MG63 (cell line): ENCODE data around the gene ARID5A. TPM values are rescaled to one million over a fixed set of nuclear protein-coding genes. Genes with fewer than 3 reads are reported as not detected.

Experiments
- DNase-seq: peaks from one replicate; pipeline ENCODE4 v3.0.0-alpha.2; 2020
- H3K27me3 ChIP-seq: fragments of 250-450 bp; sonication (Bioruptor Pico); 2 replicates; pipeline ENCODE4 v1.5.1; 2020; ENCODE audit warnings: mild to moderate bottlenecking, moderate library complexity
- H3K36me3 ChIP-seq: fragments of 250-450 bp; sonication (Bioruptor Pico); 2 replicates; pipeline ENCODE4 v1.5.1; 2020; ENCODE audit warnings: mild to moderate bottlenecking, moderate library complexity
- H3K4me3 ChIP-seq: fragments of 250-450 bp; sonication (Bioruptor Pico); 2 replicates; pipeline ENCODE4 v1.5.1; 2020; ENCODE audit warnings: mild to moderate bottlenecking, moderate library complexity
- H3K9me3 ChIP-seq: fragments of 250-450 bp; sonication (Bioruptor Pico); 2 replicates; pipeline ENCODE4 v1.5.1; 2020; ENCODE audit warnings: mild to moderate bottlenecking, moderate library complexity
- total RNA-seq: library from RNA; depleted of rRNA; stranded (reverse); fragments of >200 nt; shearing (Covaris generic); gene quantifications from 2 replicates; pipeline ENCODE4 v1.2.3, GENCODE V29; 2014; ENCODE audit warnings: low replicate concordance

The ARID5A gene
- total RNA-seq, 1 experiment from 2014 or later, result 5.3 TPM

GRCh38 chr2:96503637-96504243 lies 32.8 kb upstream of the ARID5A start:
- Histone ChIP-seq H3K4me3 (no peak overlapping the region), H3K9me3 (no peaks in the 10 kb centered on the region), H3K36me3 (no peaks in the 10 kb centered on the region), H3K27me3 (no peaks in the 10 kb centered on the region)
- DNase-seq, result no peak

- peak; percentile 43 for DNase-seq
- Histone ChIP-seq H3K27me3 (no peaks in the 10 kb centered on the region), H3K4me3 (no peak within 1 kb of the TSS), H3K9me3 (no peaks in the 10 kb centered on the region), H3K36me3 (no peaks in the 10 kb centered on the region)
These were observed 31.2 kb upstream of the ARID5A start, which contains the start of gene NEURL3 for GRCh38 chr2:96505231-96505889. NEURL3 (minus strand) TSS chr2:96505357; CDS start chr2:96505286, 71 bp downstream.

- no peaks in the 10 kb centered on the region for H3K27me3 ChIP-seq
- no peak for DNase-seq
- H3K9me3 ChIP-seq, result no peaks in the 10 kb centered on the region
- no peak overlapping the region for H3K4me3 ChIP-seq
- H3K36me3 ChIP-seq, result no peaks in the 10 kb centered on the region
These were observed 30.3 kb upstream of the ARID5A start for GRCh38 chr2:96506016-96506906.

GRCh38 chr2:96506907-96507240 lies 29.7 kb upstream of the ARID5A start:
- Histone ChIP-seq H3K36me3 (no peaks in the 10 kb centered on the region), H3K27me3 (no peaks in the 10 kb centered on the region), H3K9me3 (no peaks in the 10 kb centered on the region), H3K4me3 (no peak overlapping the region)
- no peak for DNase-seq

GRCh38 chr2:96507957-96508520 lies 28.5 kb upstream of the ARID5A start:
- no peaks in the 10 kb centered on the region for H3K9me3 ChIP-seq
- DNase-seq, result peak; percentile 57
- no peak overlapping the region for H3K4me3 ChIP-seq
- H3K27me3 ChIP-seq, result no peaks in the 10 kb centered on the region
- H3K36me3 ChIP-seq, result no peaks in the 10 kb centered on the region

- Histone ChIP-seq H3K36me3 (no peaks in the 10 kb centered on the region), H3K9me3 (no peaks in the 10 kb centered on the region), H3K27me3 (no peaks in the 10 kb centered on the region), H3K4me3 (no peak overlapping the region)
- no peak for DNase-seq
These were observed 27.9 kb upstream of the ARID5A start for GRCh38 chr2:96508521-96509113.

GRCh38 chr2:96509114-96509846 lies 27.3 kb upstream of the ARID5A start:
- H3K36me3 ChIP-seq, result no peaks in the 10 kb centered on the region
- DNase-seq, result peak; percentile 82
- H3K9me3 ChIP-seq, result no peaks in the 10 kb centered on the region
- no peaks in the 10 kb centered on the region for H3K27me3 ChIP-seq
- no peak overlapping the region for H3K4me3 ChIP-seq

- DNase-seq, result no peak
- Histone ChIP-seq H3K36me3 (no peaks in the 10 kb centered on the region), H3K4me3 (no peak overlapping the region), H3K9me3 (no peaks in the 10 kb centered on the region), H3K27me3 (no peaks in the 10 kb centered on the region)
These were observed 26.7 kb upstream of the ARID5A start for GRCh38 chr2:96509847-96510230.

- no peaks in the 10 kb centered on the region for H3K27me3 ChIP-seq
- H3K4me3 ChIP-seq, result no peak overlapping the region
- H3K9me3 ChIP-seq, result no peaks in the 10 kb centered on the region
- no peaks in the 10 kb centered on the region for H3K36me3 ChIP-seq
- DNase-seq, result no peak
These were observed 25.5 kb upstream of the ARID5A start for GRCh38 chr2:96510931-96511595.

GRCh38 chr2:96511851-96512250 lies 24.7 kb upstream of the ARID5A start:
- no peaks in the 10 kb centered on the region for H3K36me3 ChIP-seq
- H3K4me3 ChIP-seq, result no peak overlapping the region
- H3K27me3 ChIP-seq, result no peaks in the 10 kb centered on the region
- DNase-seq, result no peak
- peaks cover 5% of the 10 kb centered on the region; the same call in 1 of the 2 replicates for H3K9me3 ChIP-seq

- H3K36me3 ChIP-seq, result no peaks in the 10 kb centered on the region
- peaks cover 10% of the 10 kb centered on the region for H3K9me3 ChIP-seq
- no peak overlapping the region for H3K4me3 ChIP-seq
- no peak for DNase-seq
- no peaks in the 10 kb centered on the region for H3K27me3 ChIP-seq
These were observed 24.2 kb upstream of the ARID5A start for GRCh38 chr2:96512341-96512740.

- Histone ChIP-seq H3K4me3 (no peak overlapping the region), H3K27me3 (no peaks in the 10 kb centered on the region), H3K36me3 (no peaks in the 10 kb centered on the region), H3K9me3 (peaks cover 12% of the 10 kb centered on the region)
- DNase-seq, result no peak
These were observed 22.0 kb upstream of the ARID5A start for GRCh38 chr2:96514521-96514920.

GRCh38 chr2:96517079-96517478 lies 19.5 kb upstream of the ARID5A start:
- H3K4me3 ChIP-seq, result no peak overlapping the region
- DNase-seq, result no peak
- peaks cover 19% of the 10 kb centered on the region for H3K9me3 ChIP-seq

GRCh38 chr2:96520231-96520630 lies 16.3 kb upstream of the ARID5A start:
- H3K36me3 ChIP-seq, result no peaks in the 10 kb centered on the region
- no peak overlapping the region for H3K4me3 ChIP-seq
- no peaks in the 10 kb centered on the region for H3K27me3 ChIP-seq
- peaks cover 19% of the 10 kb centered on the region for H3K9me3 ChIP-seq
- no peak for DNase-seq

More at GRCh38 chr2:96517079-96517478, 19.5 kb upstream of the ARID5A start:
- Histone ChIP-seq H3K36me3 (no peaks in the 10 kb centered on the region), H3K27me3 (no peaks in the 10 kb centered on the region)

GRCh38 chr2:96520697-96521096 lies 15.9 kb upstream of the ARID5A start:
- DNase-seq, result no peak
- no peaks in the 10 kb centered on the region for H3K36me3 ChIP-seq
- no peak overlapping the region for H3K4me3 ChIP-seq
- H3K27me3 ChIP-seq, result no peaks in the 10 kb centered on the region
- H3K9me3 ChIP-seq, result peaks cover 19% of the 10 kb centered on the region

GRCh38 chr2:96521219-96521618 lies 15.3 kb upstream of the ARID5A start:
- Histone ChIP-seq H3K36me3 (no peaks in the 10 kb centered on the region), H3K4me3 (no peak overlapping the region), H3K27me3 (no peaks in the 10 kb centered on the region), H3K9me3 (peaks cover 19% of the 10 kb centered on the region)
- no peak for DNase-seq
